HepG2 (cell line): ENCODE measurements around the gene NDUFS1. TPM values are rescaled to one million over a fixed set of nuclear protein-coding genes. Genes with fewer than 3 reads are reported as not detected.
A peak's percentile ranks its signal among the peaks of the same experiment; 100 is the strongest.

Experiments
- LBX2 ChIP-seq: sonication (generic); formaldehyde crosslinking; IDR thresholded peaks from 2 replicates; pipeline ENCODE4 v1.5.0; 2020; ENCODE audit warnings: missing genetic modification reagents, mild to moderate bottlenecking, borderline replicate concordance
- RAD51 ChIP-seq: fragments of 450-650 bp; IDR thresholded peaks from 2 replicates; pipeline ENCODE4 v1.6.1; 2016; ENCODE audit warnings: borderline replicate concordance
- SMAD9 ChIP-seq: sonication (generic); formaldehyde crosslinking; IDR thresholded peaks from 2 replicates; pipeline ENCODE4 v1.5.1; 2020; ENCODE audit warnings: mild to moderate bottlenecking, missing genetic modification reagents
- XRCC5 ChIP-seq: fragments of 200-400 bp; formaldehyde crosslinking; optimal IDR thresholded peaks from 2 replicates; pipeline ENCODE3; 2017; ENCODE audit warnings: mild to moderate bottlenecking, low read length
- ZMYM2 ChIP-seq: sonication (generic); formaldehyde crosslinking; IDR thresholded peaks from 2 replicates; pipeline ENCODE4 v1.8.0; 2022; ENCODE audit warnings: mild to moderate bottlenecking, missing genetic modification reagents
- ZMYM4 ChIP-seq: sonication (generic); formaldehyde crosslinking; IDR thresholded peaks from 2 replicates; pipeline ENCODE4 v1.8.1; 2023; ENCODE audit warnings: mild to moderate bottlenecking, missing genetic modification reagents
- ZNF235 ChIP-seq: sonication (generic); formaldehyde crosslinking; IDR thresholded peaks from 2 replicates; pipeline ENCODE4 v1.8.1; 2023; ENCODE audit warnings: mild to moderate bottlenecking, missing genetic modification reagents, borderline replicate concordance
- ZNF530 ChIP-seq: sonication (generic); formaldehyde crosslinking; IDR thresholded peaks from 2 replicates; pipeline ENCODE4 v1.5.0; 2020; ENCODE audit warnings: low read depth, mild to moderate bottlenecking, missing genetic modification reagents
- ZNF563 ChIP-seq: sonication (generic); formaldehyde crosslinking; IDR thresholded peaks from 2 replicates; pipeline ENCODE4 v1.8.0; 2022; ENCODE audit warnings: mild to moderate bottlenecking, moderate library complexity, missing genetic modification reagents
- ZNF678 ChIP-seq: sonication (generic); formaldehyde crosslinking; IDR thresholded peaks from 2 replicates; pipeline ENCODE4 v1.4.0; 2020; ENCODE audit warnings: mild to moderate bottlenecking, missing genetic modification reagents
- ZNF704 ChIP-seq: sonication (generic); formaldehyde crosslinking; IDR thresholded peaks from 2 replicates; pipeline ENCODE4 v1.8.1; 2023; ENCODE audit warnings: mild to moderate bottlenecking, inconsistent platforms, moderate library complexity, missing genetic modification reagents, borderline replicate concordance
- ZNF766 ChIP-seq: sonication (generic); formaldehyde crosslinking; IDR thresholded peaks from 2 replicates; pipeline ENCODE4 v1.5.0; 2020; ENCODE audit warnings: missing genetic modification reagents, borderline replicate concordance
- ZNF841 ChIP-seq: sonication (generic); formaldehyde crosslinking; IDR thresholded peaks from 2 replicates; pipeline ENCODE4 v1.8.1; 2023; ENCODE audit warnings: missing genetic modification reagents, borderline replicate concordance
- polyA plus RNA-seq, 8 experiments: library from polyadenylated mRNA; depleted of rRNA in 3 of 8; stranded (reverse) in 7 of 8; unstranded in 1 of 8; fragments of >200 nt; fragmentation: Illumina TruSeq in 4 of 8; extraction: Trizol in 4 of 8; gene quantifications; 2 replicates each; pipeline versions ENCODE4 v1.2.1 to v1.2.3, GENCODE V29; 2011 to 2016; ENCODE audit warnings: low read depth in 4 of 8, missing spikeins in 1 of 8, mixed read lengths in 1 of 8; ENCODE audit not compliant: insufficient read depth in 1 of 8
- total RNA-seq, 5 experiments: library from RNA; depleted of rRNA; stranded (reverse); fragments of >200 nt; fragmentation: Illumina TruSeq; extraction: Trizol; gene quantifications; 2 replicates each; pipeline ENCODE4 v1.2.3, GENCODE V29; 2016; ENCODE audit warnings: low read depth in 1 of 5
- TF ChIP-seq, protein P1 (sequence below): sonication (generic); formaldehyde crosslinking; IDR thresholded peaks from 2 replicates; pipeline ENCODE4 v1.5.0; 2020; ENCODE audit warnings: mild to moderate bottlenecking, missing genetic modification reagents
- TF ChIP-seq, protein P2 (sequence below): sonication (generic); formaldehyde crosslinking; IDR thresholded peaks from 2 replicates; pipeline ENCODE4 v1.5.0; 2020; ENCODE audit warnings: mild to moderate bottlenecking, missing genetic modification reagents
- TF ChIP-seq, protein P3 (sequence below): sonication (generic); formaldehyde crosslinking; IDR thresholded peaks from 2 replicates; pipeline ENCODE4 v1.5.1; 2020; ENCODE audit warnings: mild to moderate bottlenecking, moderate library complexity, missing genetic modification reagents
- TF ChIP-seq, protein P4 (sequence below): sonication (generic); formaldehyde crosslinking; IDR thresholded peaks from 2 replicates; pipeline ENCODE4 v1.5.0; 2020; ENCODE audit warnings: missing genetic modification reagents
- TF ChIP-seq, protein P5 (sequence below): sonication (generic); formaldehyde crosslinking; IDR thresholded peaks from 2 replicates; pipeline ENCODE4 v1.4.0; 2020; ENCODE audit warnings: mild to moderate bottlenecking, missing genetic modification reagents

The NDUFS1 gene
- total and polyA plus RNA-seq, 2 of the 13 experiments (the other 11 are each of a cell fraction or from before 2014, with no cell fraction given): 139 to 242 TPM

DNA sequence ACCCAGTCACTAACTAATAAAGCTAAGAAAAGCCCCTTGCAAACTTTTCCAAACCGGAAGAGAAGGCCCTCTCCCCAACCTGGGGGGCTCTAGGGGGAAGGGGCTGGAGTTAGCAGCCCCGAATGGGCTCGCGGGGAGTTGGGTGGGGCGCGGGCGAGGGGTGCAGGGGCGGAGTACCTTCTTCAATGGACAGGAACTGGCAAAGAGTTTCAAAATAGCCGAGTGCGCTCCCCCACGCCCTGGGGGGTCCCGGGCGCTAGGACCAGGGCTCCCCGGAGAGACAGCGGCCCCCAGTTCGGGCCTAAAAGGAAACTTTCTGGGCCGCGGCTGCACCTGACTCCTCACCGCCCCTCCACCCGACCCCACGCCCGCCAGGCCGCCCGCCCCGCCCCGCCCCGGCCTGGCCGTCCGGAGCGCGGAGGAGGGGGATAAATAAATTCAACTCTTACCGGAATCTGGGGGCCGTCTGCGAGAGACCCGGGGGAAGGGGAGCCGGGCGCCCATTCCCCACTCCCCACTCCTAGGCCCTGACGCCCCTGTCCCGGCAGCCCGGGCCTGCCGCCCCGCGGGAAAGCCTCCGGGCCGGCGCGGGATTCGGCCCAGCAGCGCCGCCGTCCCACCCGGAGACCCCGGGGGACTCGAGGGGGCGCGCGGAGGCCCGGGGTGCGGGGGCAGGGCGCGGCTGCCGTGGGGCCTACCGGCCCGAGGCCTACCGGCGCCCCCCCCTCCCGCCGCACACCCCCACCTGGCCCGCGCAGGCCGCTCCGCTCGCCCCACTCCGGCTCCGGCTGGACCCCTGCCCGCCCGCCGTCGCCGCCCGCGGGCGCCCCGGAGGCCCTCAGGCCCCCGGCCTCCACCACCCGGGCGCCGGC lies 74.1 kb downstream of the NDUFS1 start (continued):
- TF ChIP-seq, protein P1, sequence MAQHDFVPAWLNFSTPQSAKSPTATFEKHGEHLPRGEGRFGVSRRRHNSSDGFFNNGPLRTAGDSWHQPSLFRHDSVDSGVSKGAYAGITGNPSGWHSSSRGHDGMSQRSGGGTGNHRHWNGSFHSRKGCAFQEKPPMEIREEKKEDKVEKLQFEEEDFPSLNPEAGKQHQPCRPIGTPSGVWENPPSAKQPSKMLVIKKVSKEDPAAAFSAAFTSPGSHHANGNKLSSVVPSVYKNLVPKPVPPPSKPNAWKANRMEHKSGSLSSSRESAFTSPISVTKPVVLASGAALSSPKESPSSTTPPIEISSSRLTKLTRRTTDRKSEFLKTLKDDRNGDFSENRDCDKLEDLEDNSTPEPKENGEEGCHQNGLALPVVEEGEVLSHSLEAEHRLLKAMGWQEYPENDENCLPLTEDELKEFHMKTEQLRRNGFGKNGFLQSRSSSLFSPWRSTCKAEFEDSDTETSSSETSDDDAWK: no peak
- no peak for TF ChIP-seq XRCC5
- no peak for TF ChIP-seq ZNF530 (CRISPR knock-in tag)
- TF ChIP-seq, protein P2, sequence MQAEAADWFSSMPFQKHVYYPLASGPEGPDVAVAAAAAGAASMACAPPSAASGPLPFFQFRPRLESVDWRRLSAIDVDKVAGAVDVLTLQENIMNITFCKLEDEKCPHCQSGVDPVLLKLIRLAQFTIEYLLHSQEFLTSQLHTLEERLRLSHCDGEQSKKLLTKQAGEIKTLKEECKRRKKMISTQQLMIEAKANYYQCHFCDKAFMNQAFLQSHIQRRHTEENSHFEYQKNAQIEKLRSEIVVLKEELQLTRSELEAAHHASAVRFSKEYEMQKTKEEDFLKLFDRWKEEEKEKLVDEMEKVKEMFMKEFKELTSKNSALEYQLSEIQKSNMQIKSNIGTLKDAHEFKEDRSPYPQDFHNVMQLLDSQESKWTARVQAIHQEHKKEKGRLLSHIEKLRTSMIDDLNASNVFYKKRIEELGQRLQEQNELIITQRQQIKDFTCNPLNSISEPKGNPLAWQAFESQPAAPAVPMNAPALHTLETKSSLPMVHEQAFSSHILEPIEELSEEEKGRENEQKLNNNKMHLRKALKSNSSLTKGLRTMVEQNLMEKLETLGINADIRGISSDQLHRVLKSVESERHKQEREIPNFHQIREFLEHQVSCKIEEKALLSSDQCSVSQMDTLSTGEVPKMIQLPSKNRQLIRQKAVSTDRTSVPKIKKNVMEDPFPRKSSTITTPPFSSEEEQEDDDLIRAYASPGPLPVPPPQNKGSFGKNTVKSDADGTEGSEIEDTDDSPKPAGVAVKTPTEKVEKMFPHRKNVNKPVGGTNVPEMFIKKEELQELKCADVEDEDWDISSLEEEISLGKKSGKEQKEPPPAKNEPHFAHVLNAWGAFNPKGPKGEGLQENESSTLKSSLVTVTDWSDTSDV (CRISPR knock-in tag): no peak
- no peak for TF ChIP-seq RAD51
- TF ChIP-seq ZNF235 (CRISPR knock-in tag): no peak
- TF ChIP-seq, protein P3, sequence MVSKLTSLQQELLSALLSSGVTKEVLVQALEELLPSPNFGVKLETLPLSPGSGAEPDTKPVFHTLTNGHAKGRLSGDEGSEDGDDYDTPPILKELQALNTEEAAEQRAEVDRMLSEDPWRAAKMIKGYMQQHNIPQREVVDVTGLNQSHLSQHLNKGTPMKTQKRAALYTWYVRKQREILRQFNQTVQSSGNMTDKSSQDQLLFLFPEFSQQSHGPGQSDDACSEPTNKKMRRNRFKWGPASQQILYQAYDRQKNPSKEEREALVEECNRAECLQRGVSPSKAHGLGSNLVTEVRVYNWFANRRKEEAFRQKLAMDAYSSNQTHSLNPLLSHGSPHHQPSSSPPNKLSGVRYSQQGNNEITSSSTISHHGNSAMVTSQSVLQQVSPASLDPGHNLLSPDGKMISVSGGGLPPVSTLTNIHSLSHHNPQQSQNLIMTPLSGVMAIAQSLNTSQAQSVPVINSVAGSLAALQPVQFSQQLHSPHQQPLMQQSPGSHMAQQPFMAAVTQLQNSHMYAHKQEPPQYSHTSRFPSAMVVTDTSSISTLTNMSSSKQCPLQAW (CRISPR knock-in tag): 0 out of 2 replicates have a peak, but pooled peaks have one; percentile 41
- TF ChIP-seq ZNF841 (CRISPR knock-in tag): 0 out of 2 replicates have a peak, but pooled peaks have one; percentile 30
- TF ChIP-seq, protein P4, sequence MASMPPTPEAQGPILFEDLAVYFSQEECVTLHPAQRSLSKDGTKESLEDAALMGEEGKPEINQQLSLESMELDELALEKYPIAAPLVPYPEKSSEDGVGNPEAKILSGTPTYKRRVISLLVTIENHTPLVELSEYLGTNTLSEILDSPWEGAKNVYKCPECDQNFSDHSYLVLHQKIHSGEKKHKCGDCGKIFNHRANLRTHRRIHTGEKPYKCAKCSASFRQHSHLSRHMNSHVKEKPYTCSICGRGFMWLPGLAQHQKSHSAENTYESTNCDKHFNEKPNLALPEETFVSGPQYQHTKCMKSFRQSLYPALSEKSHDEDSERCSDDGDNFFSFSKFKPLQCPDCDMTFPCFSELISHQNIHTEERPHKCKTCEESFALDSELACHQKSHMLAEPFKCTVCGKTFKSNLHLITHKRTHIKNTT: no peak
- no peak for TF ChIP-seq ZNF766 (CRISPR knock-in tag)
- TF ChIP-seq ZNF678 (CRISPR knock-in tag): peak; percentile 56
- TF ChIP-seq SMAD9 (CRISPR knock-in tag): no peak
- no peak for TF ChIP-seq ZMYM2 (CRISPR knock-in tag)
- no peak for TF ChIP-seq ZNF704
- no peak; the same call in 1 of the 2 replicates for TF ChIP-seq ZNF563
- TF ChIP-seq, protein P5, sequence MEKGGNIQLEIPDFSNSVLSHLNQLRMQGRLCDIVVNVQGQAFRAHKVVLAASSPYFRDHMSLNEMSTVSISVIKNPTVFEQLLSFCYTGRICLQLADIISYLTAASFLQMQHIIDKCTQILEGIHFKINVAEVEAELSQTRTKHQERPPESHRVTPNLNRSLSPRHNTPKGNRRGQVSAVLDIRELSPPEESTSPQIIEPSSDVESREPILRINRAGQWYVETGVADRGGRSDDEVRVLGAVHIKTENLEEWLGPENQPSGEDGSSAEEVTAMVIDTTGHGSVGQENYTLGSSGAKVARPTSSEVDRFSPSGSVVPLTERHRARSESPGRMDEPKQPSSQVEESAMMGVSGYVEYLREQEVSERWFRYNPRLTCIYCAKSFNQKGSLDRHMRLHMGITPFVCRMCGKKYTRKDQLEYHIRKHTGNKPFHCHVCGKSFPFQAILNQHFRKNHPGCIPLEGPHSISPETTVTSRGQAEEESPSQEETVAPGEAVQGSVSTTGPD (CRISPR knock-in tag): no peak
- no peak for TF ChIP-seq LBX2
- no peak for TF ChIP-seq ZMYM4
